Measurements from ENCODE around the gene TRIM50. TPM values are rescaled to one million over a fixed set of nuclear protein-coding genes. Genes with fewer than 3 reads are reported as not detected.

The TRIM50 gene
- total and polyA plus RNA-seq, 9 of the 15 experiments (the other 6 are each of a cell fraction or from before 2014, with no cell fraction given): not detected

GRCh38 chr7:73342645-73343044, 14.8 kb upstream of the TRIM50 start (continued):
- TF ChIP-seq USF2 (CRISPR knock-in tag; IDR thresholded peaks at IDR 0.05) (no peak), SETDB1 (IDR thresholded peaks at IDR 0.05; ENCODE audit: low read length) (no peak), MAZ (CRISPR knock-in tag; conservative IDR thresholded peaks at IDR 0.05 in 1 of 2, IDR thresholded peaks at IDR 0.05 in 1 of 2) (0 out of 4 replicates have a peak, but pooled peaks of 1 of the 2 experiments have one; percentile 29), FOXA3 (CRISPR knock-in tag; conservative IDR thresholded peaks at IDR 0.05 in 1 of 2, IDR thresholded peaks at IDR 0.05 in 1 of 2) (no peak), BMI1 (IDR thresholded peaks at IDR 0.05; ENCODE audit: low read length) (no peak), TBL1XR1 (IDR thresholded peaks at IDR 0.05; ENCODE audit: low read length in 2 of 2) (no peak), SMAD3 (CRISPR knock-in tag; conservative IDR thresholded peaks at IDR 0.05) (no peak)

GRCh38 chr7:73341877-73342276, 14.0 kb upstream of the TRIM50 start:
- Histone ChIP-seq H3K36me3 (ENCODE audit: control insufficient read depth, insufficient read depth, low read length) (no peaks in the 10 kb centered on the region), H3K27me3 (ENCODE audit: control insufficient read depth in 2 of 2, insufficient read depth in 2 of 2, low read length in 2 of 2) (peaks cover 54 to 76% of the 10 kb centered on the region in 2 experiments), H3K9ac (ENCODE audit: insufficient read depth in 1 of 2, low read depth in 2 of 2, low read length in 2 of 2) (no peak overlapping the region), H4K20me1 (replicated peaks; ENCODE audit: control insufficient read depth, insufficient read depth, low read length) (no peaks in the 10 kb centered on the region; the same call in 1 of the 2 replicates), H2AFZ (ENCODE audit: low read depth, low read length) (no peak overlapping the region), H3K27ac (ENCODE audit: extremely low read depth, low read depth, low read length) (no peak overlapping the region), H3K4me2 (ENCODE audit: insufficient read depth, low read length) (no peak overlapping the region), H3K9me3 (replicated peaks; ENCODE audit: control insufficient read depth, insufficient read depth, low read depth, low read length) (no peaks in the 10 kb centered on the region), H3K79me2 (ENCODE audit: control insufficient read depth, insufficient read depth, low read length) (no peaks in the 10 kb centered on the region), H3K4me3 (no peak overlapping the region), H3K9me1 (ENCODE audit: control insufficient read depth, insufficient read depth, low read length) (no peaks in the 10 kb centered on the region), H3K4me1 (replicated peaks in 1 of 2; ENCODE audit: control insufficient read depth in 2 of 2, insufficient read depth in 2 of 2, low read length in 2 of 2) (peaks cover 4 to 6% of the 10 kb centered on the region in 2 experiments; a peak in 1 of 5 replicates)
- WGBS (ENCODE audit: insufficient coverage, low coverage, missing lambda C conversion rate): 12% methylated on average over 8 of the region's 8 CpGs
- CTCF ChIA-PET (ENCODE audit: low intra/inter-chr PET ratio): interaction anchor here (1.4 kb wide), 1 partner anchor 109 kb away, joined by 7 read pairs; no protein-coding TSS in a partner anchor
- in situ Hi-C loops (cut with MboI): no loop called here
- POLR2A ChIA-PET: interaction anchor here (0.6 kb wide), 1 partner anchor 20 kb away, joined by 3 read pairs; no protein-coding TSS in a partner anchor
- FAIRE-seq: no peak
- intact Hi-C loops (cut with micrococcal nuclease): loop anchor here (2.0 to 5.0 kb wide), 2 partner anchors 95 to 111 kb away; no protein-coding TSS in a partner anchor
- no TSS peak for BruUV-seq (replicated peaks)
- peak; percentile 68 to 81 (median 76) for DNase-seq (ENCODE audit: extremely low read depth in 1 of 4, low spot score in 3 of 4)
- peak; percentile 87 for ATAC-seq
- no peak for TF ChIP-seq ZNF407 (IDR thresholded peaks at IDR 0.05; ENCODE audit: low read depth)
- peak; percentile 59 for TF ChIP-seq ATF7 (IDR thresholded peaks at IDR 0.05)
- no peak for TF ChIP-seq NR2C2 (CRISPR knock-in tag; IDR thresholded peaks at IDR 0.05)
- peak; percentile 73 for TF ChIP-seq NR2C2 (tag; IDR thresholded peaks at IDR 0.05)
